SU-DHL-6 (cell line): Measurements from ENCODE around the gene PIGH.

Source experiments
- H2AFZ ChIP-seq: fragments of 200-600 bp; sonication (generic); 2 replicates; pipeline ENCODE4 v1.6.1; 2014; ENCODE audit warnings: low read depth, mild to moderate bottlenecking, moderate library complexity, mixed read lengths, antibody characterized with exemption, low read length; ENCODE audit not compliant: severe bottlenecking
- H3F3A ChIP-seq: fragments of 200-600 bp; shearing (Covaris generic); 2 replicates; pipeline ENCODE4 v1.6.0; 2016; ENCODE audit warnings: antibody characterized with exemption, mild to moderate bottlenecking; ENCODE audit not compliant: insufficient read depth
- H3K27ac ChIP-seq: fragments of 200-600 bp; sonication (generic); 2 replicates; pipeline ENCODE4 v1.5.1; 2016; ENCODE audit warnings: low read depth, mild to moderate bottlenecking, low read length, moderate library complexity, mixed read lengths
- H3K27me3 ChIP-seq: fragments of 200-600 bp; sonication (generic), shearing (Covaris generic); 2 replicates; pipeline ENCODE4 v1.6.0; 2014; ENCODE audit warnings: mild to moderate bottlenecking, low read length
- H3K36me3 ChIP-seq: fragments of 200-600 bp; sonication (generic); 2 replicates; pipeline ENCODE4 v1.6.1; 2014; ENCODE audit warnings: mild to moderate bottlenecking, low read length, mixed read lengths
- H3K4me2 ChIP-seq: fragments of 300-600, 200-600 bp; shearing (Covaris generic), sonication (generic); 2 replicates; pipeline ENCODE4 v1.6.0; 2014; ENCODE audit warnings: low read length, low read depth, mild to moderate bottlenecking; ENCODE audit not compliant: poor library complexity, severe bottlenecking
- H3K4me3 ChIP-seq: fragments of 200-600 bp; sonication (generic); 2 replicates; pipeline ENCODE4 v1.5.1; 2014; ENCODE audit warnings: antibody characterized with exemption, low read length, mild to moderate bottlenecking, mixed read lengths; ENCODE audit not compliant: insufficient read depth, poor library complexity, severe bottlenecking
- H3K79me2 ChIP-seq: fragments of 200-600 bp; sonication (generic); 2 replicates; pipeline ENCODE4 v1.6.1; 2014; ENCODE audit warnings: mild to moderate bottlenecking, low read length, moderate library complexity; ENCODE audit not compliant: insufficient read depth
- H3K9ac ChIP-seq: fragments of 200-600 bp; sonication (generic); 2 replicates; pipeline ENCODE4 v1.7.0; 2014; ENCODE audit warnings: mild to moderate bottlenecking, low read length
- H3K9me2 ChIP-seq: fragments of 200-600 bp; sonication (generic); replicated peaks from 2 replicates; pipeline ENCODE4 v1.6.1; 2014; ENCODE audit warnings: low read length; ENCODE audit not compliant: insufficient read depth
- H3K9me3 ChIP-seq: fragments of 200-600 bp; sonication (generic); 2 replicates; pipeline ENCODE4 v1.6.1; 2014; ENCODE audit warnings: low read length, mixed read lengths; ENCODE audit not compliant: insufficient read depth
- H4K20me1 ChIP-seq: fragments of 200-600 bp; sonication (generic); 2 replicates; pipeline ENCODE4 v1.6.1; 2014; ENCODE audit warnings: low read depth, mild to moderate bottlenecking, antibody characterized with exemption, low read length, moderate library complexity, mixed read lengths
- CTCF ChIP-seq: fragments of 200-600 bp; sonication (generic); IDR thresholded peaks from one replicate; pipeline ENCODE4 v1.5.1; 2017; ENCODE audit warnings: antibody characterized with exemption, mild to moderate bottlenecking, low read length, moderate library complexity; ENCODE audit not compliant: insufficient read depth, poor library complexity, severe bottlenecking
- EZH2phosphoT487 ChIP-seq: fragments of 200-600 bp; sonication (generic), shearing (Covaris generic); conservative IDR thresholded peaks from 2 replicates; pipeline ENCODE4 v1.6.1; 2018; ENCODE audit warnings: mild to moderate bottlenecking, antibody characterized with exemption, low read length, moderate library complexity, mixed read lengths

PIGH gene

GRCh38 chr14:67556671-67557070 is 43.4 kb downstream of the PIGH start:
- no peaks in the 10 kb centered on the region for H4K20me1 ChIP-seq
- no peaks in the 10 kb centered on the region for H3F3A ChIP-seq
- H3K27me3 ChIP-seq, result no peaks in the 10 kb centered on the region
- no peak overlapping the region for H2AFZ ChIP-seq
- no peak overlapping the region for H3K4me2 ChIP-seq
- no peaks in the 10 kb centered on the region for H3K79me2 ChIP-seq
- no peak overlapping the region for H3K27ac ChIP-seq
- no peaks in the 10 kb centered on the region for H3K9me3 ChIP-seq
- no peaks in the 10 kb centered on the region for H3K36me3 ChIP-seq
- TF ChIP-seq CTCF (no peak), EZH2phosphoT487 (no peak)
- no peaks in the 10 kb centered on the region for H3K9me2 ChIP-seq
- no peak overlapping the region for H3K4me3 ChIP-seq
- no peak overlapping the region for H3K9ac ChIP-seq

GRCh38 chr14:67555518-67556090 is 44.5 kb downstream of the PIGH start:
- Histone ChIP-seq H2AFZ (no peak overlapping the region), H3K4me3 (no peak overlapping the region), H3K9me3 (no peaks in the 10 kb centered on the region), H3K36me3 (no peaks in the 10 kb centered on the region), H3K9me2 (no peaks in the 10 kb centered on the region), H3K27me3 (no peaks in the 10 kb centered on the region), H4K20me1 (no peaks in the 10 kb centered on the region), H3F3A (no peaks in the 10 kb centered on the region), H3K4me2 (no peak overlapping the region), H3K27ac (no peak overlapping the region), H3K79me2 (no peaks in the 10 kb centered on the region), H3K9ac (no peak overlapping the region)
- no peak for TF ChIP-seq EZH2phosphoT487
- TF ChIP-seq CTCF, result no peak

- no peaks in the 10 kb centered on the region for H3F3A ChIP-seq
- no peaks in the 10 kb centered on the region for H3K36me3 ChIP-seq
- no peak overlapping the region for H3K9ac ChIP-seq
- H3K9me2 ChIP-seq, result no peaks in the 10 kb centered on the region
- H3K4me2 ChIP-seq, result no peak overlapping the region
- H2AFZ ChIP-seq, result no peak overlapping the region
- no peaks in the 10 kb centered on the region for H3K79me2 ChIP-seq
- no peaks in the 10 kb centered on the region for H4K20me1 ChIP-seq
- no peak for TF ChIP-seq CTCF
- H3K27ac ChIP-seq, result no peak overlapping the region
- no peaks in the 10 kb centered on the region for H3K27me3 ChIP-seq
- no peak overlapping the region for H3K4me3 ChIP-seq
- no peaks in the 10 kb centered on the region for H3K9me3 ChIP-seq
Observed at GRCh38 chr14:67554341-67554740, 45.7 kb downstream of the PIGH start.
